ENCODE data around the gene CWH43. TPM values are rescaled to one million over a fixed set of nuclear protein-coding genes. Genes with fewer than 3 reads are reported as not detected.

Gene CWH43
- 3.7 and 28.3 TPM in 2 replicates for total RNA-seq

GRCh38 chr4:48985976-48986653 lies at the start of gene CWH43:
TSS of gene CWH43 (plus strand) at chr4:48986275. CDS start at chr4:48986430, 155 bp downstream.
- no peak for FAIRE-seq
- Histone ChIP-seq H3K4me3 (ENCODE audit: low read depth, low read length) (peak within 1 kb of the TSS; percentile 44), H3K36me3 (ENCODE audit: control insufficient read depth, insufficient read depth, low read length) (no peaks in the 10 kb centered on the region), H3K27me3 (ENCODE audit: control insufficient read depth, insufficient read depth, low read length) (peaks cover 4% of the 10 kb centered on the region)
- TF ChIP-seq CTCF (IDR thresholded peaks at IDR 0.05; ENCODE audit: insufficient read depth, low read length, severe bottlenecking) = peak; percentile 31
- no peak for DNase-seq (ENCODE audit: low read depth)

- TF ChIP-seq CTCF (IDR thresholded peaks at IDR 0.05; ENCODE audit: insufficient read depth, low read length, severe bottlenecking) = no peak
- no peak for FAIRE-seq
Observed at GRCh38 chr4:48937033-48937432, 49.0 kb upstream of the CWH43 start.

GRCh38 chr4:48938831-48939230 lies 47.2 kb upstream of the CWH43 start:
- no peaks in the 10 kb centered on the region for H3K27me3 ChIP-seq (ENCODE audit: control insufficient read depth, insufficient read depth, low read length)
- DNase-seq (ENCODE audit: low read depth) (peak; percentile 64), FAIRE-seq (no peak)
- H3K36me3 ChIP-seq (ENCODE audit: control insufficient read depth, insufficient read depth, low read length) = no peaks in the 10 kb centered on the region
- H3K4me3 ChIP-seq (ENCODE audit: low read depth, low read length) = no peak overlapping the region
- TF ChIP-seq CTCF (IDR thresholded peaks at IDR 0.05; ENCODE audit: insufficient read depth, low read length, severe bottlenecking) = no peak

More at GRCh38 chr4:48937033-48937432, 49.0 kb upstream of the CWH43 start:
- H3K36me3 ChIP-seq (ENCODE audit: control insufficient read depth, insufficient read depth, low read length) = no peaks in the 10 kb centered on the region
- no peak for DNase-seq (ENCODE audit: low read depth)
- H3K4me3 ChIP-seq (ENCODE audit: low read depth, low read length) = no peak overlapping the region
- H3K27me3 ChIP-seq (ENCODE audit: control insufficient read depth, insufficient read depth, low read length) = no peaks in the 10 kb centered on the region

DNA sequence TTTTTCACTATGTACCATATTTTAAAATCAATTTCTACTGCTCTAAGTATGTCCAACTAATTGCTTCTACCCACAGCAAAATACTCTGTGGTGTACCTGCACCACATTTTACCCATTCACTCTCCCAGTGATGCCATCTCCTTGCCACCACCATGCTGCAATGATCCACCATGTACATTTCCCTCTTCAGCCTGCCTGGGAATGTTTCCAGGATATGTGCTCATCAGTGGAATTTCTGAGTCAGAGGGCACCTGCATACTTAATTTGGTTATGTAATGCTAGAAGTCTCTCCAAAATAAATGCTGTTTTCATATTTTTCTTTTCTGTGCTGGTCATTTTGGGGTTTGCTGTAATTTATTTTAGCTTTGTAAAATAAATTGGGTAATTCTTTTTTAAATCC lies 46.3 kb upstream of the CWH43 start:
- Histone ChIP-seq H3K27me3 (ENCODE audit: control insufficient read depth, insufficient read depth, low read length) (no peaks in the 10 kb centered on the region), H3K36me3 (ENCODE audit: control insufficient read depth, insufficient read depth, low read length) (no peaks in the 10 kb centered on the region), H3K4me3 (ENCODE audit: low read depth, low read length) (no peak overlapping the region)
- DNase-seq (ENCODE audit: low read depth) (peak; percentile 96), FAIRE-seq (no peak)
- TF ChIP-seq CTCF (IDR thresholded peaks at IDR 0.05; ENCODE audit: insufficient read depth, low read length, severe bottlenecking) = no peak

DNA sequence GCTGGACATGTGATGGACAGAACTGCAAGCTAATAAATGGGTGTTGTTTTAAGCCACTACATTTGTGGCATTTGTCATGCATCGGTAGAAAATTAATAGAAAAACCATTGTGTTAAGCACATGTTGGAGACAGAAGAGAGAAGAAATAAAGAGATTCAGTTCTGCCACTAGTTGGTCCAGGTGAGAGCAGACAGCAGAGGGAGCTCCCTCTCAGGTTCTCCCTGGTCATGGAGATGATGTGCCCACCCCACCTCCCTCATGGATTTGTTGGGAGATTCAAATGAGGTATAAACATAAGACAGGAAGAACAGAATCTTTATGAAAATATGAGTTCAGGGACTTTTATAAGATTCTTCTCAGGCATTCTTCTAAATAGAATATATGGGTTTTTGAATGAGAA lies 42.7 kb upstream of the CWH43 start:
- peak; percentile 59 for TF ChIP-seq CTCF (IDR thresholded peaks at IDR 0.05; ENCODE audit: insufficient read depth, low read length, severe bottlenecking)
- no peak overlapping the region for H3K4me3 ChIP-seq (ENCODE audit: low read depth, low read length)
- H3K27me3 ChIP-seq (ENCODE audit: control insufficient read depth, insufficient read depth, low read length) = no peaks in the 10 kb centered on the region
- peak; percentile 62 for DNase-seq (ENCODE audit: low read depth)
- FAIRE-seq = no peak
- no peaks in the 10 kb centered on the region for H3K36me3 ChIP-seq (ENCODE audit: control insufficient read depth, insufficient read depth, low read length)

DNA sequence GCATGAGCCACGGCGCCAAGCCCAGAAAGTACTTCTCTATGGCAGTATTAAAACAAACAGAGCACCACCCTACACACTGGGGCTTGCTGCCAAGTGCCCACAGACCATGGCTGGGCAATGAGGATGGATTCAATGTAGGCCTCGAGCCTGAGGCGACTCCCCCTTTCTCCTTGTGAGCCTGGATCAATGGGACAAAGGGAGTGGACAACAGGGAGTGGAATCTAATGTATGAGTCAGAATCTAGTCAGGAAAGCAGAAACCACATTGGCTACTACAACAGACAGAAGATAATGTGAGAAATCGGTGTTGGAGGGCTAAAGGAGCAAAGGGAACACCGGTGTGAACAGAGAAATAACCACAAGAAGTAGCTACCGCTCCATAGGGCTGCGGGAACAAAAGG lies 41.8 kb upstream of the CWH43 start:
- TF ChIP-seq CTCF (IDR thresholded peaks at IDR 0.05; ENCODE audit: insufficient read depth, low read length, severe bottlenecking) = no peak
- no peaks in the 10 kb centered on the region for H3K27me3 ChIP-seq (ENCODE audit: control insufficient read depth, insufficient read depth, low read length)
- DNase-seq (ENCODE audit: low read depth) (peak; percentile 96), FAIRE-seq (peak; percentile 93)
- H3K36me3 ChIP-seq (ENCODE audit: control insufficient read depth, insufficient read depth, low read length) = no peaks in the 10 kb centered on the region
- H3K4me3 ChIP-seq (ENCODE audit: low read depth, low read length) = no peak overlapping the region
